ENCODE measurements around the gene EMC8. TPM values are rescaled to one million over a fixed set of nuclear protein-coding genes. Genes with fewer than 3 reads are reported as not detected.

EMC8 gene
- total and polyA plus RNA-seq, 2 experiments from 2014 or later = 51.1 to 69.4 TPM

DNA sequence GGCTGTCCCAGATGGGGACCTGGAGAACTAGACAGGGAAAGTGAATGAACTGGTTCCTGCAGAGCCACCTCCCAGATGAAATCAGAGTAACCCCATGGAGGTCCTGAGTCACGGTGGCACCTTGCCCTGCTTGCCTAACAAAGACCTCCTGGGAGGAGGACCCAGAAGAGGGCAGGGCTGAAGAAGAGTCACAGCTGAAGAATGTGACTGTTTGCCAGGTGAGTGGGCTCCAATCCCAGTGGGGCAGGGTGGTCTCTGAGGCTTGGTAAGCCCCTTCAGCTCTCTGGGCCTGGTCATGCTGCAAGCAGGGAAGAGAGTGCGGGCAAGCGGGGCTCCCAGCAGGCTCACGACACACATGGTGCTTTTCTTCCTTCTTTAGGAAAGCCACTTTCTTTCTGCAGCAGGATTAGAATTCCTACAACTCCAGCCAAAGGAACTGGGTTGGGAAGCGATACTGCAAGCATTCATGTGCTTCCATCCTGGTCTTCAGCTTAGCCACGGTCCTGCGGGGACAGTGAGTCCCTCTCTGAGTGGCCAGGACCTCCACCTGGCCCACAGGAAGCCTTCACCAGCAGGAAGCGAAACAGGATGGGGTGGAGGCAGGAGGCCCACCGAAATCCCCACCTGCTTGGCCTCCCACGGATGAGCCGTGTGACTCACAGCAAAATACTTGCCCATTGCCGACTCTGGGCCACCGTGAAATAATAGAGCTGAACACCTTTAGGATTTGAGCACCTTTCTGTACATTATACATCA lies 52.7 kb downstream of the EMC8 start (continued):
- TF ChIP-seq, protein P1, sequence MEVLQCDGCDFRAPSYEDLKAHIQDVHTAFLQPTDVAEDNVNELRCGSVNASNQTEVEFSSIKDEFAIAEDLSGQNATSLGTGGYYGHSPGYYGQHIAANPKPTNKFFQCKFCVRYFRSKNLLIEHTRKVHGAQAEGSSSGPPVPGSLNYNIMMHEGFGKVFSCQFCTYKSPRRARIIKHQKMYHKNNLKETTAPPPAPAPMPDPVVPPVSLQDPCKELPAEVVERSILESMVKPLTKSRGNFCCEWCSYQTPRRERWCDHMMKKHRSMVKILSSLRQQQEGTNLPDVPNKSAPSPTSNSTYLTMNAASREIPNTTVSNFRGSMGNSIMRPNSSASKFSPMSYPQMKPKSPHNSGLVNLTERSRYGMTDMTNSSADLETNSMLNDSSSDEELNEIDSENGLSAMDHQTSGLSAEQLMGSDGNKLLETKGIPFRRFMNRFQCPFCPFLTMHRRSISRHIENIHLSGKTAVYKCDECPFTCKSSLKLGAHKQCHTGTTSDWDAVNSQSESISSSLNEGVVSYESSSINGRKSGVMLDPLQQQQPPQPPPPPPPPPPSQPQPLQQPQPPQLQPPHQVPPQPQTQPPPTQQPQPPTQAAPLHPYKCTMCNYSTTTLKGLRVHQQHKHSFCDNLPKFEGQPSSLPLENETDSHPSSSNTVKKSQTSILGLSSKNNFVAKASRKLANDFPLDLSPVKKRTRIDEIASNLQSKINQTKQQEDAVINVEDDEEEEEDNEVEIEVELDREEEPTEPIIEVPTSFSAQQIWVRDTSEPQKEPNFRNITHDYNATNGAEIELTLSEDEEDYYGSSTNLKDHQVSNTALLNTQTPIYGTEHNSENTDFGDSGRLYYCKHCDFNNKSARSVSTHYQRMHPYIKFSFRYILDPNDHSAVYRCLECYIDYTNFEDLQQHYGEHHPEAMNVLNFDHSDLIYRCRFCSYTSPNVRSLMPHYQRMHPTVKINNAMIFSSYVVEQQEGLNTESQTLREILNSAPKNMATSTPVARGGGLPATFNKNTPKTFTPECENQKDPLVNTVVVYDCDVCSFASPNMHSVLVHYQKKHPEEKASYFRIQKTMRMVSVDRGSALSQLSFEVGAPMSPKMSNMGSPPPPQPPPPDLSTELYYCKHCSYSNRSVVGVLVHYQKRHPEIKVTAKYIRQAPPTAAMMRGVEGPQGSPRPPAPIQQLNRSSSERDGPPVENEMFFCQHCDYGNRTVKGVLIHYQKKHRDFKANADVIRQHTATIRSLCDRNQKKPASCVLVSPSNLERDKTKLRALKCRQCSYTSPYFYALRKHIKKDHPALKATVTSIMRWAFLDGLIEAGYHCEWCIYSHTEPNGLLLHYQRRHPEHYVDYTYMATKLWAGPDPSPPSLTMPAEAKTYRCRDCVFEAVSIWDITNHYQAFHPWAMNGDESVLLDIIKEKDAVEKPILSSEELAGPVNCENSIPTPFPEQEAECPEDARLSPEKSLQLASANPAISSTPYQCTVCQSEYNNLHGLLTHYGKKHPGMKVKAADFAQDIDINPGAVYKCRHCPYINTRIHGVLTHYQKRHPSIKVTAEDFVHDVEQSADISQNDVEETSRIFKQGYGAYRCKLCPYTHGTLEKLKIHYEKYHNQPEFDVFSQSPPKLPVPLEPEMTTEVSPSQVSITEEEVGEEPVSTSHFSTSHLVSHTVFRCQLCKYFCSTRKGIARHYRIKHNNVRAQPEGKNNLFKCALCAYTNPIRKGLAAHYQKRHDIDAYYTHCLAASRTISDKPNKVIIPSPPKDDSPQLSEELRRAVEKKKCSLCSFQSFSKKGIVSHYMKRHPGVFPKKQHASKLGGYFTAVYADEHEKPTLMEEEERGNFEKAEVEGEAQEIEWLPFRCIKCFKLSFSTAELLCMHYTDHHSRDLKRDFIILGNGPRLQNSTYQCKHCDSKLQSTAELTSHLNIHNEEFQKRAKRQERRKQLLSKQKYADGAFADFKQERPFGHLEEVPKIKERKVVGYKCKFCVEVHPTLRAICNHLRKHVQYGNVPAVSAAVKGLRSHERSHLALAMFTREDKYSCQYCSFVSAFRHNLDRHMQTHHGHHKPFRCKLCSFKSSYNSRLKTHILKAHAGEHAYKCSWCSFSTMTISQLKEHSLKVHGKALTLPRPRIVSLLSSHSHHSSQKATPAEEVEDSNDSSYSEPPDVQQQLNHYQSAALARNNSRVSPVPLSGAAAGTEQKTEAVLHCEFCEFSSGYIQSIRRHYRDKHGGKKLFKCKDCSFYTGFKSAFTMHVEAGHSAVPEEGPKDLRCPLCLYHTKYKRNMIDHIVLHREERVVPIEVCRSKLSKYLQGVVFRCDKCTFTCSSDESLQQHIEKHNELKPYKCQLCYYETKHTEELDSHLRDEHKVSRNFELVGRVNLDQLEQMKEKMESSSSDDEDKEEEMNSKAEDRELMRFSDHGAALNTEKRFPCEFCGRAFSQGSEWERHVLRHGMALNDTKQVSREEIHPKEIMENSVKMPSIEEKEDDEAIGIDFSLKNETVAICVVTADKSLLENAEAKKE (CRISPR knock-in tag; IDR thresholded peaks at IDR 0.05) = no peak
- no peak for TF ChIP-seq NANOG (IDR thresholded peaks at IDR 0.05; ENCODE audit: borderline replicate concordance)
- TF ChIP-seq ZNF114 (CRISPR knock-in tag; IDR thresholded peaks at IDR 0.05) = no peak
- TF ChIP-seq, protein P2, sequence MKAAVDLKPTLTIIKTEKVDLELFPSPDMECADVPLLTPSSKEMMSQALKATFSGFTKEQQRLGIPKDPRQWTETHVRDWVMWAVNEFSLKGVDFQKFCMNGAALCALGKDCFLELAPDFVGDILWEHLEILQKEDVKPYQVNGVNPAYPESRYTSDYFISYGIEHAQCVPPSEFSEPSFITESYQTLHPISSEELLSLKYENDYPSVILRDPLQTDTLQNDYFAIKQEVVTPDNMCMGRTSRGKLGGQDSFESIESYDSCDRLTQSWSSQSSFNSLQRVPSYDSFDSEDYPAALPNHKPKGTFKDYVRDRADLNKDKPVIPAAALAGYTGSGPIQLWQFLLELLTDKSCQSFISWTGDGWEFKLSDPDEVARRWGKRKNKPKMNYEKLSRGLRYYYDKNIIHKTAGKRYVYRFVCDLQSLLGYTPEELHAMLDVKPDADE (IDR thresholded peaks at IDR 0.05) = no peak
- TF ChIP-seq POLR2AphosphoS5 (IDR thresholded peaks at IDR 0.05; ENCODE audit: low read depth) = no peak
- TF ChIP-seq, protein P3, sequence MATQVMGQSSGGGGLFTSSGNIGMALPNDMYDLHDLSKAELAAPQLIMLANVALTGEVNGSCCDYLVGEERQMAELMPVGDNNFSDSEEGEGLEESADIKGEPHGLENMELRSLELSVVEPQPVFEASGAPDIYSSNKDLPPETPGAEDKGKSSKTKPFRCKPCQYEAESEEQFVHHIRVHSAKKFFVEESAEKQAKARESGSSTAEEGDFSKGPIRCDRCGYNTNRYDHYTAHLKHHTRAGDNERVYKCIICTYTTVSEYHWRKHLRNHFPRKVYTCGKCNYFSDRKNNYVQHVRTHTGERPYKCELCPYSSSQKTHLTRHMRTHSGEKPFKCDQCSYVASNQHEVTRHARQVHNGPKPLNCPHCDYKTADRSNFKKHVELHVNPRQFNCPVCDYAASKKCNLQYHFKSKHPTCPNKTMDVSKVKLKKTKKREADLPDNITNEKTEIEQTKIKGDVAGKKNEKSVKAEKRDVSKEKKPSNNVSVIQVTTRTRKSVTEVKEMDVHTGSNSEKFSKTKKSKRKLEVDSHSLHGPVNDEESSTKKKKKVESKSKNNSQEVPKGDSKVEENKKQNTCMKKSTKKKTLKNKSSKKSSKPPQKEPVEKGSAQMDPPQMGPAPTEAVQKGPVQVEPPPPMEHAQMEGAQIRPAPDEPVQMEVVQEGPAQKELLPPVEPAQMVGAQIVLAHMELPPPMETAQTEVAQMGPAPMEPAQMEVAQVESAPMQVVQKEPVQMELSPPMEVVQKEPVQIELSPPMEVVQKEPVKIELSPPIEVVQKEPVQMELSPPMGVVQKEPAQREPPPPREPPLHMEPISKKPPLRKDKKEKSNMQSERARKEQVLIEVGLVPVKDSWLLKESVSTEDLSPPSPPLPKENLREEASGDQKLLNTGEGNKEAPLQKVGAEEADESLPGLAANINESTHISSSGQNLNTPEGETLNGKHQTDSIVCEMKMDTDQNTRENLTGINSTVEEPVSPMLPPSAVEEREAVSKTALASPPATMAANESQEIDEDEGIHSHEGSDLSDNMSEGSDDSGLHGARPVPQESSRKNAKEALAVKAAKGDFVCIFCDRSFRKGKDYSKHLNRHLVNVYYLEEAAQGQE (IDR thresholded peaks at IDR 0.05; ENCODE audit: unreplicated experiment) = no peak

Measured in GM23338 (cell line).